Hepatocyte (in vitro differentiated cells): ENCODE results near the gene KRAS.

ENCODE experiments used
- CTCF ChIP-seq: fragments of 200-600 bp; sonication (generic); IDR thresholded peaks from 2 replicates; pipeline ENCODE4 v1.5.1; 2016; ENCODE audit warnings: antibody characterized with exemption, mild to moderate bottlenecking; ENCODE audit not compliant: poor library complexity
- EZH2 ChIP-seq: fragments of 200-600 bp; sonication (generic); IDR thresholded peaks from 2 replicates; pipeline ENCODE4 v1.6.1; 2016; ENCODE audit warnings: antibody characterized with exemption, mild to moderate bottlenecking, borderline replicate concordance
- EZH2phosphoT487 ChIP-seq: fragments of 200-600 bp; sonication (generic); IDR thresholded peaks from one replicate; pipeline ENCODE4 v1.6.1; 2018; ENCODE audit warnings: antibody characterized with exemption, mild to moderate bottlenecking, low read depth, moderate library complexity; ENCODE audit not compliant: unreplicated experiment, severe bottlenecking

GRCh38 chr12:25257590-25258324, 7.0 kb upstream of the KRAS start:
- TF ChIP-seq CTCF (no peak), EZH2 (no peak), EZH2phosphoT487 (no peak)
